ENCODE measurements around the gene LPP.

The LPP gene

GRCh38 chr3:188584958-188585689, 431.2 kb downstream of the LPP start:
- TF ChIP-seq NFRKB (IDR thresholded peaks at IDR 0.05) (no peak), TARDBP (IDR thresholded peaks at IDR 0.05) (no peak), LEF1 (IDR thresholded peaks at IDR 0.05; ENCODE audit: borderline replicate concordance) (no peak), BHLHE40 (IDR thresholded peaks at IDR 0.05; ENCODE audit: borderline replicate concordance) (no peak)
- TF ChIP-seq, protein P1, sequence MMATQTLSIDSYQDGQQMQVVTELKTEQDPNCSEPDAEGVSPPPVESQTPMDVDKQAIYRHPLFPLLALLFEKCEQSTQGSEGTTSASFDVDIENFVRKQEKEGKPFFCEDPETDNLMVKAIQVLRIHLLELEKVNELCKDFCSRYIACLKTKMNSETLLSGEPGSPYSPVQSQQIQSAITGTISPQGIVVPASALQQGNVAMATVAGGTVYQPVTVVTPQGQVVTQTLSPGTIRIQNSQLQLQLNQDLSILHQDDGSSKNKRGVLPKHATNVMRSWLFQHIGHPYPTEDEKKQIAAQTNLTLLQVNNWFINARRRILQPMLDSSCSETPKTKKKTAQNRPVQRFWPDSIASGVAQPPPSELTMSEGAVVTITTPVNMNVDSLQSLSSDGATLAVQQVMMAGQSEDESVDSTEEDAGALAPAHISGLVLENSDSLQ (IDR thresholded peaks at IDR 0.05): peak; percentile 20; the same call in 1 of the 2 replicates
- ChIA-PET CTCF (no interaction called here), POLR2A (no interaction called here)
- DNase-seq (ENCODE audit: extremely low spot score): no peak

DNA sequence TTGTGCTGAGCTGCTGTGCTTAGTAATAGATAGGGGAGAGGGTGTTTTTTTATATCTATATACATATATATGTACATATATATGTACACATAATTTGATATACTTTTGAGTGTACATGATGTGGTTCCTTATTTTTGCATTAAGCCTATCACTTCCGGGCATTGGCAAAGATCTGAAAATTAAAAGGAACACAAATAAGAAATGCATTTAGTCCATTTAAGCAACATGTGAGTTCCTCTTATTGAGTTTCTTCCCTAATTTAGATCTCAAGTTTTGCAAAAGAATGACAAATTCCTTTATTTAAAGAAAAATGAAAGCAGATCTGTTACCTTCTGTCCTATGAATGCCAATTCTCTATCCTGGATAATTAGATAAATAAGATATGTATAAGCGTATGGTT, 435.1 kb downstream of the LPP start:
- no peak for DNase-seq (ENCODE audit: extremely low spot score)
- TF ChIP-seq BHLHE40 (IDR thresholded peaks at IDR 0.05; ENCODE audit: borderline replicate concordance) (no peak), L3MBTL2 (conservative IDR thresholded peaks at IDR 0.05) (no peak), NFRKB (IDR thresholded peaks at IDR 0.05) (no peak), SP1 (IDR thresholded peaks at IDR 0.05) (no peak), CTBP1 (IDR thresholded peaks at IDR 0.05; ENCODE audit: borderline replicate concordance) (no peak), FOXM1 (IDR thresholded peaks at IDR 0.05; ENCODE audit: borderline replicate concordance) (no peak), FOXK2 (IDR thresholded peaks at IDR 0.05) (no peak), ZNF384 (IDR thresholded peaks at IDR 0.05) (no peak), SUZ12 (IDR thresholded peaks at IDR 0.05) (no peak), TARDBP (IDR thresholded peaks at IDR 0.05) (no peak), FOXA1 (IDR thresholded peaks at IDR 0.05) (no peak)
- TF ChIP-seq, protein P1 (IDR thresholded peaks at IDR 0.05): no peak
- ChIA-PET POLR2A (no interaction called here), CTCF (no interaction called here)

DNA sequence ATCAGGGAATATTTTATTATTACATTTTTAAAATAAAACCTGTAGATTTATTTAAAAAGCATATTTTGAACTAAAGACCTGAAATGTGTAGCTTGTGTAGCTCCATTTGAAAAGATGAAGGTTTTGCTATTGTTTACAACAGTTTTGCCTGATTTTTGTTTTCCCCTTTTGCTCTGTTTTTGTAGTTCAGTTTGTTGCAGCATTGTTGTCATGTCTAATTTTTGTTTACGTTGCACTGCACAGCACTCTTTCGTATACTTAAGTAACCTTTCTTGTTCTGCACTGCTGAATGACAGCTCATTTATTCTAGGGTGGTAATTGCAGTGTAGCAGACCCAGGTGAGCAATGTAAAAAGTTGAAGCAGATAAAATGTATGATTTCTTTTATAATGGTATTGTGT, 435.8 kb downstream of the LPP start:
- TF ChIP-seq FOXM1 (IDR thresholded peaks at IDR 0.05; ENCODE audit: borderline replicate concordance) (no peak), ZNF384 (IDR thresholded peaks at IDR 0.05) (no peak), BHLHE40 (IDR thresholded peaks at IDR 0.05; ENCODE audit: borderline replicate concordance) (no peak), FOXK2 (IDR thresholded peaks at IDR 0.05) (no peak), ARNT (IDR thresholded peaks at IDR 0.05) (no peak), L3MBTL2 (conservative IDR thresholded peaks at IDR 0.05) (no peak), HDGF (IDR thresholded peaks at IDR 0.05; ENCODE audit: borderline replicate concordance) (no peak), LEF1 (IDR thresholded peaks at IDR 0.05; ENCODE audit: borderline replicate concordance) (no peak), CTBP1 (IDR thresholded peaks at IDR 0.05; ENCODE audit: borderline replicate concordance) (no peak), ELF4 (IDR thresholded peaks at IDR 0.05) (no peak), NFRKB (IDR thresholded peaks at IDR 0.05) (no peak), FOXA1 (IDR thresholded peaks at IDR 0.05) (no peak), TARDBP (IDR thresholded peaks at IDR 0.05) (no peak), SP1 (IDR thresholded peaks at IDR 0.05) (no peak), SUZ12 (IDR thresholded peaks at IDR 0.05) (no peak)
- TF ChIP-seq, protein P1 (IDR thresholded peaks at IDR 0.05): no peak
- ChIA-PET CTCF (no interaction called here), POLR2A (no interaction called here)

GRCh38 chr3:188590557-188590956, 436.6 kb downstream of the LPP start:
- CTCF ChIA-PET: no interaction called here
- DNase-seq (ENCODE audit: extremely low spot score): no peak
- POLR2A ChIA-PET: no interaction called here
- no peak for TF ChIP-seq ZNF384 (IDR thresholded peaks at IDR 0.05)
- TF ChIP-seq FOXK2 (IDR thresholded peaks at IDR 0.05): no peak
- no peak for TF ChIP-seq BHLHE40 (IDR thresholded peaks at IDR 0.05; ENCODE audit: borderline replicate concordance)
- TF ChIP-seq ARNT (IDR thresholded peaks at IDR 0.05): no peak
- no peak for TF ChIP-seq SUZ12 (IDR thresholded peaks at IDR 0.05)
- TF ChIP-seq CTBP1 (IDR thresholded peaks at IDR 0.05; ENCODE audit: borderline replicate concordance): no peak
- no peak for TF ChIP-seq FOXA1 (IDR thresholded peaks at IDR 0.05)
- TF ChIP-seq ELF4 (IDR thresholded peaks at IDR 0.05): no peak
- no peak for TF ChIP-seq L3MBTL2 (conservative IDR thresholded peaks at IDR 0.05)
- no peak for TF ChIP-seq NFRKB (IDR thresholded peaks at IDR 0.05)
- no peak for TF ChIP-seq TARDBP (IDR thresholded peaks at IDR 0.05)
- no peak for TF ChIP-seq SP1 (IDR thresholded peaks at IDR 0.05)
- no peak for TF ChIP-seq FOXM1 (IDR thresholded peaks at IDR 0.05; ENCODE audit: borderline replicate concordance)
- TF ChIP-seq, protein P1 (IDR thresholded peaks at IDR 0.05): no peak
- no peak for TF ChIP-seq HDGF (IDR thresholded peaks at IDR 0.05; ENCODE audit: borderline replicate concordance)
- no peak for TF ChIP-seq LEF1 (IDR thresholded peaks at IDR 0.05; ENCODE audit: borderline replicate concordance)

More for the DNA sequence above, 435.8 kb downstream of the LPP start:
- DNase-seq (ENCODE audit: extremely low spot score): no peak

DNA sequence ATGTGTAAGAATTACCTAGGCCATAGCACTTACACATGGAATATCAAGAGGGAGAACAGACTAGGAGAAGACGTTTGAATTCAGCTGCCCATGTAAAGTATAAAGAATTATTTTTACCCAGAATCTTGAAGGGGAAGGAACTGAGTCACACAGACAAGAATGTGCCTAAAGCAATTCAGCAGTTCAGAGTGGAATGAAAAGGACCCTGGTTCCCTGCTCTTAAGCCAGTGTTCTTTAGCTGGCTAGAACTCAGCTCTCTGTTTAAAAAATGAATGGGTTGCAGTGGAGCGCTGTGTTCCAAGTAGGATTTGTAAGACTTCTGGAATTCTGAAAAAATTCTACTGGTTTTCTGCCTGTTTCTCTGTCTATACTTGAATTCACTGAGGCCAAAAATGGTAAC, 440.2 kb downstream of the LPP start:
- no peak for DNase-seq (ENCODE audit: extremely low spot score)
- CTCF ChIA-PET: no interaction called here
- POLR2A ChIA-PET: no interaction called here
- TF ChIP-seq HDGF (IDR thresholded peaks at IDR 0.05; ENCODE audit: borderline replicate concordance): no peak

DNA sequence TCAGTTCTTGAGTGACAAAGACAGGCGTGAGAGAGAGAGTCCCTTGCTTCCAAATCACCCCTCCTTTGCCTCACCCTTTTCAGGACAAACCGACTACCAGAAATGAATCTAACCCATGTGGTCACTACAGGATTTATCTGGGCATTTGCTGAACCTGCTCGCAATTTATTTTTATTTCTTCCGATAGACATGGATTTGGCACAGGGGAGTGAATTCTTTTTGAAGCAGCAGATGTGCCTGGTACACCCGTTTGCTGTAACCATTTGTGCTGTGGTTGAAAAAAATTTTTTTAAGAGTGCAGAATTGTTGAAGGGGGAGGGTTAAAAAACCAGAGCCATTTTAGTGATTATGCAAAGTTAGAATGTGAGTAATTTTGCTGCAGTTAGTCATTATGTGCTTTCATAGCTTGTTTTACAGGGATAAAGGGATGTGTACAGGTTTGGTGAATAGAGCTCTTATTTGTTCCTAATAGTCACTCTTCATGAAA, 442.0 kb downstream of the LPP start:
- TF ChIP-seq NFRKB (IDR thresholded peaks at IDR 0.05): no peak
- ChIA-PET CTCF (no interaction called here), POLR2A (no interaction called here)
- DNase-seq (ENCODE audit: extremely low spot score): no peak
